DMS79 treated with DMSO at 0.1 percent for 48 hours (cell line): ENCODE measurements around the gene TFDP2.

Experiments
- DNase-seq: peaks from one replicate; lab custom pipeline; 2025; lab: John Stamatoyannopoulos, UW

TFDP2 gene

GRCh38 chr3:141963301-141963700 lies 186.0 kb downstream of the TFDP2 start:
- DNase-seq: no peak

- DNase-seq: no peak
Measured at GRCh38 chr3:141960731-141961130, 188.6 kb downstream of the TFDP2 start.

GRCh38 chr3:141959589-141960554 lies 189.5 kb downstream of the TFDP2 start:
- no peak for DNase-seq

GRCh38 chr3:141955175-141955574 lies 194.2 kb downstream of the TFDP2 start:
- no peak for DNase-seq

- DNase-seq: no peak
Measured at GRCh38 chr3:141952611-141953010, 196.7 kb downstream of the TFDP2 start.

GRCh38 chr3:141950572-141951493 lies 198.5 kb downstream of the TFDP2 start:
- no peak for DNase-seq

GRCh38 chr3:141949972-141950371 lies 199.4 kb downstream of the TFDP2 start:
- no peak for DNase-seq

GRCh38 chr3:141949399-141949798 lies 199.9 kb downstream of the TFDP2 start:
- DNase-seq: no peak

- DNase-seq: no peak
Measured at GRCh38 chr3:141945726-141946485, 203.4 kb downstream of the TFDP2 start.

GRCh38 chr3:141942006-141942405 lies 207.3 kb downstream of the TFDP2 start:
- DNase-seq: no peak

- no peak for DNase-seq
Measured at GRCh38 chr3:141941093-141941492, 208.3 kb downstream of the TFDP2 start.

- peak; percentile 96 for DNase-seq
Measured at GRCh38 chr3:141940194-141940776, 209.1 kb downstream of the TFDP2 start.

GRCh38 chr3:141939759-141940158 lies 209.6 kb downstream of the TFDP2 start:
- DNase-seq: no peak

GRCh38 chr3:141938011-141938500 lies 211.3 kb downstream of the TFDP2 start:
- DNase-seq: no peak

- no peak for DNase-seq
Measured at GRCh38 chr3:141934354-141934753, 215.0 kb downstream of the TFDP2 start.

- DNase-seq: no peak
Measured at GRCh38 chr3:141933421-141934300, 215.7 kb downstream of the TFDP2 start.

GRCh38 chr3:141930801-141931200 lies 218.5 kb downstream of the TFDP2 start:
- DNase-seq: no peak

GRCh38 chr3:141929341-141929995 lies 219.9 kb downstream of the TFDP2 start:
- no peak for DNase-seq

GRCh38 chr3:141928631-141929270 lies 220.6 kb downstream of the TFDP2 start:
- no peak for DNase-seq
